ENCODE measurements around the gene CA14. TPM values are rescaled to one million over a fixed set of nuclear protein-coding genes. Genes with fewer than 3 reads are reported as not detected.
"Not testable (repeated sequence)": the region's sequence is repeated elsewhere in the genome, so short reads cannot be mapped to it uniquely, and the experiment has no call there.

Gene CA14
- under 1 TPM in 2 of 4 donors, not detected in 2; 0.16 to 0.34 TPM for polyA plus RNA-seq
- long read RNA-seq, donor 1 = 0 reads
- long read RNA-seq, donor 2, partial matches to known transcripts = 0 of 31 reads
- long read RNA-seq, donor 2, other reads (novel, unspliced or antisense) = 31 of 31 reads
- long read RNA-seq, donor 3 = 0 reads
- long read RNA-seq, donor 4 = 0 reads
- long read RNA-seq, donor 5, partial matches to known transcripts = 122 of 122 reads
- long read RNA-seq, donor 5, other reads (novel, unspliced or antisense) = 0 of 122 reads
- long read RNA-seq, donor 6, partial matches to known transcripts = 27 of 37 reads
- long read RNA-seq, donor 6, other reads (novel, unspliced or antisense) = 10 of 37 reads
- long read RNA-seq, donor 7 = 0 reads
- long read RNA-seq, donor 8 = 0 reads
- long read RNA-seq, donor 9 = 0 reads
- long read RNA-seq, donor 10, partial matches to known transcripts = 47 of 77 reads
- long read RNA-seq, donor 10, other reads (novel, unspliced or antisense) = 29 of 77 reads

DNA sequence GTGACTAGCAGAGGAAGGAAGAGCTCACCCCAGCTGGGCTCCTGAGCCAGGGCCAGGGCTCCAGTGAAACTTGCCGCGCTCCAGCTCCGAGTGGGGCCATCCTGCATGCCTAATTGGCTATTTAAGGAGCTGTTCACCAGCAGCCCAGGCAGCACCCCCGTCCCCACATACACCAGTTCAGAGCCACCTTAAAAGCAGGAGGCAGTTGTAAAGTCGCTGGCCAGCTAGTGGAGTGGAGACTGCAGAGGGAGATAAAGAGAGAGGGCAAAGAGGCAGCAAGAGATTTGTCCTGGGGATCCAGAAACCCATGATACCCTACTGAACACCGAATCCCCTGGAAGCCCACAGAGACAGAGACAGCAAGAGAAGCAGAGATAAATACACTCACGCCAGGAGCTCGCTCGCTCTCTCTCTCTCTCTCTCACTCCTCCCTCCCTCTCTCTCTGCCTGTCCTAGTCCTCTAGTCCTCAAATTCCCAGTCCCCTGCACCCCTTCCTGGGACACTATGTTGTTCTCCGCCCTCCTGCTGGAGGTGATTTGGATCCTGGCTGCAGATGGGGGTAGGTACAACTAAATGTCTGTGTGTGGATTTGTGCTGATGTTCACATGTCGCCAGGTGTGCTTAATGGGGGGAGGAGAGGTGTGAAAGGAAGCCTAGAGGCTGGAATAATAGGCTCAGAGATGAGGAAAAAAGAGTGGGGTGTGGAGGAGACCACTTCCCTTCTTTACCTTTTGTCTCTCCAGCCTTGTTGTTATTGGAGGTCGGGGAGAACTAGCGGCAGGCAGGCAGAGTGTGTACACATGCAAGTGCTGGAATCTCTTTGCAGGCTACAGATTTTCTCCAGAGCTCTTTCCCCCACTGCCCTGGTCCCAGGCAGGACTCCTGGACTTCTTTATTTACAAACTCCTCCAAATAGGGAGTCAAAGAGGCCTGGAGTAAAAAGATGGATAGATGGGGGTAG lies at the start of gene CA14:
CA14 (plus strand) TSS at position 151 of the 962 bp plus-strand sequence; CDS start at position 506, 355 bp downstream.
- no peak within 1 kb of the TSS for H3K4me3 ChIP-seq (ENCODE audit: low read depth in 1 of 3, low read length in 3 of 3)
- 44 to 62% (median 57%) methylated on average over 13 of the region's 13 CpGs for WGBS, 3 donors
- H3K4me1 ChIP-seq (ENCODE audit: control insufficient read depth in 3 of 3, insufficient read depth in 2 of 3, low read depth in 1 of 3, low read length in 2 of 3) = peaks cover 0 to 28% (median 0%) of the 10 kb centered on the region in 3 donors
- H3K9me3 ChIP-seq (ENCODE audit: control insufficient read depth in 2 of 2, insufficient read depth in 1 of 2, low read depth in 1 of 2, low read length in 1 of 2) = no peaks in the 10 kb centered on the region
- H3K27ac ChIP-seq (ENCODE audit: low read depth in 1 of 3, low read length in 2 of 3) = no peak within 1 kb of the TSS
- H3K36me3 ChIP-seq (ENCODE audit: control insufficient read depth in 3 of 3, insufficient read depth in 2 of 3, low read depth in 1 of 3, low read length in 3 of 3) = no peaks in the 10 kb centered on the region
- DNase-seq (no peak), FAIRE-seq (no peak)
- peaks cover 0 to 26% (median 0%) of the 10 kb centered on the region in 3 donors for H3K27me3 ChIP-seq (ENCODE audit: control insufficient read depth in 3 of 3, insufficient read depth in 3 of 3, low read length in 3 of 3)

DNA sequence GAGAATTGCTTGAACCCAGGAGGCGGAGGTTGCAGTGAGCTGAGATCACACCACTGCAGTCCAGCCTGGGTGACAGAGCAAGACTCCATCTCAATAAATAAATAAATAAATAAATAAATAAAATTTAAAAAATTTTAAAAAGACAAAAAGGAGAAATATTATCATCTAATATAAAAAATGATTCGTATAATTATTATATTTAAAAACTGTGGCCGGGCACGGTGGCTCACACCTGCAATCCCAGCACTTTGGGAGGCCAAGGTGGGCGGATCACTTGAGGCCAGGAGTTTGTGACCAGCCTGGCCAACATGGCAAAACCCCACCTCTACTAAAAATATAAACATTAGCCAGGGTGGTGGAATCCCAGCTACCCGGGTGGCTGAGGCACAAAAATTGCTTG lies 49.1 kb upstream of the CA14 start:
- not testable (repeated sequence) for H3K36me3 ChIP-seq (ENCODE audit: control insufficient read depth in 3 of 3, insufficient read depth in 2 of 3, low read depth in 1 of 3, low read length in 3 of 3); H3K27ac ChIP-seq (ENCODE audit: low read depth in 1 of 3, low read length in 2 of 3); H3K27me3 ChIP-seq (ENCODE audit: control insufficient read depth in 3 of 3, insufficient read depth in 3 of 3, low read length in 3 of 3); DNase-seq; H3K9me3 ChIP-seq (ENCODE audit: control insufficient read depth in 2 of 2, insufficient read depth in 1 of 2, low read depth in 1 of 2, low read length in 1 of 2); H3K4me3 ChIP-seq (ENCODE audit: low read depth in 1 of 3, low read length in 3 of 3); FAIRE-seq; H3K4me1 ChIP-seq (ENCODE audit: control insufficient read depth in 3 of 3, insufficient read depth in 2 of 3, low read depth in 1 of 3, low read length in 2 of 3)
- WGBS, 3 donors = 89 to 92% (median 91%) methylated on average over 6 of the region's 6 CpGs

DNA sequence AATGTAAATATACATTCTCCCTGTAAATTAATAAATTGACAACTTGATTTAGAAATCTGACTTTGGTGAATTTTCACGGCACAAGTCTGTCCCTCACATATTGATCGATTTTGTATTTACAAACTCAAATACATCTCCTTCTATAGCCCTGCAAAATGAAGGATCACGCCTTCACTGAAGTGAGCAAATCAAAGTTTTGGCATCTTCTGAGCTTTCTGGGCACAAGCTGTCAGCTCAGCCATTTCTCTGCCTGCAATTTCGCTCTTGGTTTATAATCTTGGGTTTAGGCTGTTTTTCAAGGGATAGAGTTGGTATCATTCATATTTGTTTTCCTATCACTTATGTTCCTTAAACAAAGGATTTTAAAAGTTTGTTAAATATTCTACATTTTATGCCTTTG lies 47.5 kb upstream of the CA14 start:
- no peak overlapping the region for H3K4me3 ChIP-seq (ENCODE audit: low read depth in 1 of 3, low read length in 3 of 3)
- no peak for DNase-seq
- H3K36me3 ChIP-seq (ENCODE audit: control insufficient read depth in 3 of 3, insufficient read depth in 2 of 3, low read depth in 1 of 3, low read length in 3 of 3) = no peaks in the 10 kb centered on the region
- peaks cover 0 to 8% (median 3%) of the 10 kb centered on the region in 3 donors for H3K4me1 ChIP-seq (ENCODE audit: control insufficient read depth in 3 of 3, insufficient read depth in 2 of 3, low read depth in 1 of 3, low read length in 2 of 3)
- H3K9me3 ChIP-seq (ENCODE audit: control insufficient read depth in 2 of 2, insufficient read depth in 1 of 2, low read depth in 1 of 2, low read length in 1 of 2) = no peaks in the 10 kb centered on the region
- no peak overlapping the region for H3K27ac ChIP-seq (ENCODE audit: low read depth in 1 of 3, low read length in 2 of 3)
- no peak for FAIRE-seq
- WGBS, 3 donors = 92 to 95% (median 93%) methylated on average over 4 of the region's 4 CpGs
- H3K27me3 ChIP-seq (ENCODE audit: control insufficient read depth in 3 of 3, insufficient read depth in 3 of 3, low read length in 3 of 3) = no peaks in the 10 kb centered on the region

DNA sequence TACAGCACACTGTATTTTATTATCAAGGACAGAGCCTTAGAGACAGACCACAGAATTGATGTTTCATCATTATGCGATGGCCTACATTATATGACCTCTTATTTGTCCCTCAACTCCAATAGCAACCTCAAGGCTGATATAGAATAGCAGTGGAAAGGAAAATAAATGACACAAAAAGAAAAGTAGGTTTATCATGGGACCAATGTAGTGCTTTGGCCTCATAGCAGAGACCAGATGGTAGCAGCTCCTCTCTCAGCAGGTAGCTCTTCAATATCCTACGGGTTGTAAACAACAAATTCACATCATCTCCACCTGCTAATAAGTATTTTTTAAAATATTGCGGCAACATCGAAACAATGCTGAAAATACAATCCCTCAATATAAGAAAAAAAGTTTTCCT lies 46.9 kb upstream of the CA14 start:
- Histone ChIP-seq H3K27me3 (ENCODE audit: control insufficient read depth in 3 of 3, insufficient read depth in 3 of 3, low read length in 3 of 3) (no peaks in the 10 kb centered on the region), H3K9me3 (ENCODE audit: control insufficient read depth in 2 of 2, insufficient read depth in 1 of 2, low read depth in 1 of 2, low read length in 1 of 2) (no peaks in the 10 kb centered on the region), H3K4me3 (ENCODE audit: low read depth in 1 of 3, low read length in 3 of 3) (no peak overlapping the region), H3K27ac (ENCODE audit: low read depth in 1 of 3, low read length in 2 of 3) (no peak overlapping the region), H3K4me1 (ENCODE audit: control insufficient read depth in 3 of 3, insufficient read depth in 2 of 3, low read depth in 1 of 3, low read length in 2 of 3) (peaks cover 0 to 8% (median 3%) of the 10 kb centered on the region in 3 donors), H3K36me3 (ENCODE audit: control insufficient read depth in 3 of 3, insufficient read depth in 2 of 3, low read depth in 1 of 3, low read length in 3 of 3) (no peaks in the 10 kb centered on the region)
- 95 to 96% (median 96%) methylated on average over 4 of the region's 4 CpGs for WGBS, 3 donors
- no peak for DNase-seq
- FAIRE-seq = no peak

DNA sequence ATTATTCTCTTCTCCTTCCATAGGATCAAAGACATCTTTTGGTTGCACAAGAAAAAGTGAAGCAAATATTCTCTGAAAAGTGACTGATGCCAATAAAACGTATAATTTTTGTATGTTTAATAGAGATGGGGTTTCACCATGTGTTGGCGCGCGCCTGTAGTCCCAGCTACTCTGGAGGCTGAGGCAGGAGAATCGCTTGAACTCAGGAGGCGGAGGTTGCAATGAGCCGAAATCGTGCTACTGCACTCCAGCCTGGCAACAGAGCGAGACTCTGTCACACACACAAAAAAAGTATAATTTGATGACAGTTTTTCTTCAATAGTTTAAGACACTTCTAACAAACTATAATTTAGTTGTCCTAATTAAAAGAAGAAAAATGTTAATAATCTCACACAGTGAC lies 45.5 kb upstream of the CA14 start:
- H3K9me3 ChIP-seq (ENCODE audit: control insufficient read depth in 2 of 2, insufficient read depth in 1 of 2, low read depth in 1 of 2, low read length in 1 of 2) = no peaks in the 10 kb centered on the region
- H3K27ac ChIP-seq (ENCODE audit: low read depth in 1 of 3, low read length in 2 of 3) = no peak overlapping the region
- 97 to 98% (median 98%) methylated on average over 9 of the region's 9 CpGs for WGBS, 3 donors
- peaks cover 0 to 8% (median 0%) of the 10 kb centered on the region in 3 donors for H3K4me1 ChIP-seq (ENCODE audit: control insufficient read depth in 3 of 3, insufficient read depth in 2 of 3, low read depth in 1 of 3, low read length in 2 of 3)
- DNase-seq (no peak), FAIRE-seq (no peak)
- no peak overlapping the region for H3K4me3 ChIP-seq (ENCODE audit: low read depth in 1 of 3, low read length in 3 of 3)
- H3K27me3 ChIP-seq (ENCODE audit: control insufficient read depth in 3 of 3, insufficient read depth in 3 of 3, low read length in 3 of 3) = no peaks in the 10 kb centered on the region
- no peaks in the 10 kb centered on the region for H3K36me3 ChIP-seq (ENCODE audit: control insufficient read depth in 3 of 3, insufficient read depth in 2 of 3, low read depth in 1 of 3, low read length in 3 of 3)

DNA sequence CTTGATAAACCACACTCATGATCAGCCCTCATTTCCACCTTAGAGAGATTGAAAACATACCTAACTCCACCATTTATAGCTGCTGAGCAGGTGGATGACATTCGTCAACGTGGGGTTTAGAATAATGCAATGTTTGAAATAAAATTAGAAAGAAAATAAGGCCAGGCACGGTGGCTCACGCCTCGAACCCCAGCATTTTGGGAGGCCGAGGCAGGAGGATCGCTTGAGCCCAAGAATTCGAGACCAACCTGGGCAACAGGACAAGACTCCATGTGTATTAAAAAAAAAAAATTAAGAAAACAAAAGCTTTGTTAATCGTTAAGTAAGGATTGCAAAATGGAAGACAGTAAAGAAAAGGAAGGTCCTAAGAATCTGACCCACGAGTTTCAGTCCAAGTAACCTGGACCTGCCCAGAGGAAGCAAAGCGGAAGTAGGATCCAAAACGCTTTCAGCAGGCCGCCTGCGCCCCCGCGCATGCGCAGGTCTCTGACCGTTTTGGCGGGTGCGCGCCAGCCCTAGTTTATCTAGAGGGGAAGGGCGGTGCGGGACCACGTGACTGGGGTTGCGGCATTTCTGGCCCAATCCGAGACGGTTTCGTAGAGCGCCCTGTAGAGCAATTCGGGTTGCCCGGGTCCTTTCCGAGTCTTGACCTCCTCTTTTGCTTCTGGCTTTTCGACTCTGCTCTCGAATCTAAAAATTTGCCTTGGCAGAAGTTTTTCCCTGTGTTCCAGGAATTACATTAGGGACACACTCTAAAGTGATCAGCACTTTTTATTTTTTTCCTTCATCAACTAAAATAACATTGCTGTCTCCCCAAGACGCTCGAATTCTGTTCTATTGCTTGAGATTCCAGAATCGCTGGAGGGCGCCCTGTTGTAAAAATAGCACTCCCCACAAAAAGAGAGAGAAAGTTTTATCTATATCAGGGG lies 44.1 kb upstream of the CA14 start:
- H3K27ac ChIP-seq (ENCODE audit: low read depth in 1 of 3, low read length in 2 of 3) = peak overlapping the region; percentile 42 to 86 (median 78)
- H3K4me3 ChIP-seq (ENCODE audit: low read depth in 1 of 3, low read length in 3 of 3) = peak overlapping the region in 2 of 3 donors; percentile 40 to 51
- peaks cover 0 to 8% (median 0%) of the 10 kb centered on the region in 3 donors for H3K4me1 ChIP-seq (ENCODE audit: control insufficient read depth in 3 of 3, insufficient read depth in 2 of 3, low read depth in 1 of 3, low read length in 2 of 3)
- 17 to 18% (median 17%) methylated on average over 38 of the region's 38 CpGs for WGBS, 3 donors
- no peaks in the 10 kb centered on the region for H3K27me3 ChIP-seq (ENCODE audit: control insufficient read depth in 3 of 3, insufficient read depth in 3 of 3, low read length in 3 of 3)
- FAIRE-seq = no peak
- DNase-seq = peak; percentile 95
- H3K9me3 ChIP-seq (ENCODE audit: control insufficient read depth in 2 of 2, insufficient read depth in 1 of 2, low read depth in 1 of 2, low read length in 1 of 2) = no peaks in the 10 kb centered on the region
- H3K36me3 ChIP-seq (ENCODE audit: control insufficient read depth in 3 of 3, insufficient read depth in 2 of 3, low read depth in 1 of 3, low read length in 3 of 3) = no peaks in the 10 kb centered on the region

DNA sequence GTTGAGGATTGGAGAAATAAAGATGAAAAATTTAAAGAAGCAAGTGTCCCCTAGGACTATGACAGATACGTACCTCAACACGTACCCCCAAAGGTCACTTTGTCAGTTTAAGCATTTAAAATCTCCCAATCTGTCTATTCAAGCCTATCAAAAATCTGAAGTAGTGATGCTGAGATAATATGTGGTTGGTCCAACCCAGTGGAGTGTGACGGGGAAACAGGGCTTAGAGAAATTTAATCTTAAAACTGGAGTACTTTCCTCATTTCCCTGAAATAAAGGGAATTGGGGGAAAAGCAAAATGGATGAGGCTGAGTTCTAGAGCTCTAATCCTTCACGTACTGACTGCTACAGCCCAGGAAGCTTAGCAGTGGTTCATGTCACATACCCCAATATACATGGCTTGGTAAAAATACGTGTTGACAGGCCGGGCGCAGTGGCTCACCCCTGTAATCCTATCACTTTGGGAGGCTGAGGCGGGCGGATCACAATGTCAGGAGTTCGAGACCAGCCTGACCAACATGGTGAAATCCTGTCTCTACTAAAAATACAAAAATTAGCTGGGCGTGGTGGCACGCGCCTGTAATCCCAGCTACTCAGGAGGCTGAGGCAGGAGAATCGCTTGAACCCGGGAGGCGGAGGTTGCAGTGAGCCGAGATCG lies 43.3 kb upstream of the CA14 start:
- not testable (repeated sequence) for H3K27me3 ChIP-seq (ENCODE audit: control insufficient read depth in 3 of 3, insufficient read depth in 3 of 3, low read length in 3 of 3); H3K9me3 ChIP-seq (ENCODE audit: control insufficient read depth in 2 of 2, insufficient read depth in 1 of 2, low read depth in 1 of 2, low read length in 1 of 2); FAIRE-seq; DNase-seq; H3K4me1 ChIP-seq (ENCODE audit: control insufficient read depth in 3 of 3, insufficient read depth in 2 of 3, low read depth in 1 of 3, low read length in 2 of 3); H3K36me3 ChIP-seq (ENCODE audit: control insufficient read depth in 3 of 3, insufficient read depth in 2 of 3, low read depth in 1 of 3, low read length in 3 of 3)
- H3K4me3 ChIP-seq (ENCODE audit: low read depth in 1 of 3, low read length in 3 of 3) = peak overlapping the region in 2 of 3 donors; percentile 40 to 51
- peak overlapping the region; percentile 42 to 86 (median 78) for H3K27ac ChIP-seq (ENCODE audit: low read depth in 1 of 3, low read length in 2 of 3)
- 73 to 83% (median 78%) methylated on average over 10 to 18 of the region's 18 CpGs for WGBS, 3 donors
